Neural cell (in vitro differentiated cells): Measurements from ENCODE around the gene TK1. TPM values are rescaled to one million over a fixed set of nuclear protein-coding genes. Genes with fewer than 3 reads are reported as not detected.
"Not testable (repeated sequence)": the region's sequence is repeated elsewhere in the genome, so short reads cannot be mapped to it uniquely, and the experiment has no call there.

ENCODE experiments used
- H2AFZ ChIP-seq: fragments of 200-600, 300-800 bp; sonication (generic), shearing (Covaris generic); 2 replicates; pipeline ENCODE4 v1.6.0; 2014; ENCODE audit warnings: low read depth, mild to moderate bottlenecking, antibody characterized with exemption, low read length, moderate library complexity
- H3F3A ChIP-seq: fragments of 200-600 bp; shearing (Covaris generic); 2 replicates; pipeline ENCODE4 v1.6.1; 2016; ENCODE audit warnings: mild to moderate bottlenecking, moderate library complexity, mixed read lengths, antibody characterized with exemption, low read length; ENCODE audit not compliant: insufficient read depth, poor library complexity, severe bottlenecking
- H3K27ac ChIP-seq: fragments of 200-600, 300-800 bp; sonication (generic), shearing (Covaris generic); 2 replicates; pipeline ENCODE4 v1.5.1; 2014; ENCODE audit warnings: mild to moderate bottlenecking, low read length, moderate library complexity
- H3K27me3 ChIP-seq: fragments of 300-800, 200-600 bp; sonication (generic), shearing (Covaris generic); 2 replicates; pipeline ENCODE4 v1.6.0; 2014; ENCODE audit warnings: mild to moderate bottlenecking, low read depth, low read length, moderate library complexity; ENCODE audit not compliant: insufficient read depth
- H3K36me3 ChIP-seq: fragments of 300-800, 200-600 bp; sonication (generic), shearing (Covaris generic); 2 replicates; pipeline ENCODE4 v1.5.1; 2014; ENCODE audit warnings: mild to moderate bottlenecking, antibody characterized with exemption, low read length, moderate library complexity; ENCODE audit not compliant: insufficient read depth
- H3K4me2 ChIP-seq: fragments of 300-800, 200-600 bp; sonication (generic), shearing (Covaris generic); 2 replicates; pipeline ENCODE4 v1.6.0; 2014; ENCODE audit warnings: mild to moderate bottlenecking, low read length
- H3K4me3 ChIP-seq: fragments of 300-800, 200-600 bp; sonication (generic), shearing (Covaris generic); 2 replicates; pipeline ENCODE4 v1.5.1; 2014; ENCODE audit warnings: mild to moderate bottlenecking, low read length, moderate library complexity
- H3K79me2 ChIP-seq: fragments of 200-600 bp; shearing (Covaris generic); replicated peaks from 2 replicates; pipeline ENCODE4 v1.6.0; 2014; ENCODE audit warnings: mild to moderate bottlenecking, low read length, moderate library complexity; ENCODE audit not compliant: insufficient read depth
- H3K9ac ChIP-seq: fragments of 300-800, 200-600 bp; sonication (generic), shearing (Covaris generic); 2 replicates; pipeline ENCODE4 v1.6.1; 2016; ENCODE audit warnings: mild to moderate bottlenecking, low read length, mixed read lengths
- H3K9me2 ChIP-seq: fragments of 200-600 bp; shearing (Covaris generic); 2 replicates; pipeline ENCODE4 v1.6.1; 2016; ENCODE audit warnings: mild to moderate bottlenecking, low read length, mixed read lengths; ENCODE audit not compliant: insufficient read depth
- H3K9me3 ChIP-seq: fragments of 200-600, 300-800 bp; sonication (generic), shearing (Covaris generic); 2 replicates; pipeline ENCODE4 v1.6.1; 2016; ENCODE audit warnings: mild to moderate bottlenecking, mixed run types, low read length, moderate library complexity, mixed read lengths
- H4K20me1 ChIP-seq: fragments of 200-600 bp; shearing (Covaris generic); 2 replicates; pipeline ENCODE4 v1.6.1; 2016; ENCODE audit warnings: mild to moderate bottlenecking, mixed run types; ENCODE audit not compliant: insufficient read depth
- CTCF ChIP-seq: fragments of 450-650 bp; IDR thresholded peaks from 2 replicates; pipeline ENCODE4 v1.5.1; 2014; ENCODE audit warnings: antibody characterized with exemption, mild to moderate bottlenecking, moderate library complexity; ENCODE audit not compliant: poor library complexity, severe bottlenecking
- EP300 ChIP-seq: fragments of 450-650 bp; conservative IDR thresholded peaks from 2 replicates; pipeline ENCODE4 v1.6.1; 2014; ENCODE audit warnings: antibody characterized with exemption, mild to moderate bottlenecking, moderate library complexity; ENCODE audit not compliant: poor library complexity, severe bottlenecking
- EZH2 ChIP-seq: fragments of 200-600, 300-800 bp; shearing (Covaris generic), sonication (generic); IDR thresholded peaks from 2 replicates; pipeline ENCODE4 v1.6.1; 2014; ENCODE audit warnings: antibody characterized with exemption, low read length, borderline replicate concordance, mild to moderate bottlenecking; ENCODE audit not compliant: insufficient read depth, poor library complexity, severe bottlenecking
- MXI1 ChIP-seq: fragments of 450-650 bp; conservative IDR thresholded peaks from 2 replicates; pipeline ENCODE4 v1.6.1; 2014; ENCODE audit warnings: antibody characterized with exemption, mild to moderate bottlenecking; ENCODE audit not compliant: poor library complexity, severe bottlenecking
- POLR2AphosphoS5 ChIP-seq: IDR thresholded peaks from 2 replicates; pipeline ENCODE4 v1.6.1; 2012
- RAD21 ChIP-seq: fragments of 450-650 bp; conservative IDR thresholded peaks from 2 replicates; pipeline ENCODE4 v1.6.1; 2014; ENCODE audit warnings: antibody characterized with exemption, mild to moderate bottlenecking, moderate library complexity
- REST ChIP-seq: IDR thresholded peaks from 2 replicates; pipeline ENCODE4 v1.6.1; 2012; ENCODE audit warnings: borderline replicate concordance
- SMC3 ChIP-seq: fragments of 450-650 bp; conservative IDR thresholded peaks from 2 replicates; pipeline ENCODE4 v1.6.1; 2014; ENCODE audit warnings: antibody characterized with exemption, mild to moderate bottlenecking, moderate library complexity; ENCODE audit not compliant: poor library complexity
- TAF1 ChIP-seq: IDR thresholded peaks from 2 replicates; pipeline ENCODE4 v1.6.1; 2012; ENCODE audit warnings: low read depth
- polyA plus RNA-seq: library from polyadenylated mRNA; depleted of rRNA; stranded (reverse); fragments of >200 nt; gene quantifications from 2 replicates; pipeline ENCODE4 v1.2.3, GENCODE V29; 2014

TK1 gene
- polyA plus RNA-seq, 1 donor from 2014 or later: 1.1 TPM

GRCh38 chr17:78141437-78142118 is 45.3 kb downstream of the TK1 start:
- Histone ChIP-seq H3K36me3 (no peaks in the 10 kb centered on the region), H3K27ac (no peak overlapping the region), H3K27me3 (no peaks in the 10 kb centered on the region), H4K20me1 (no peaks in the 10 kb centered on the region), H3K4me2 (no peak overlapping the region), H3K9me2 (no peaks in the 10 kb centered on the region), H2AFZ (no peak overlapping the region), H3K79me2 (no peaks in the 10 kb centered on the region), H3K4me3 (no peak overlapping the region), H3K9ac (no peak overlapping the region), H3K9me3 (no peaks in the 10 kb centered on the region), H3F3A (no peaks in the 10 kb centered on the region)
- no peak for TF ChIP-seq CTCF
- no peak for TF ChIP-seq REST
- no peak for TF ChIP-seq MXI1
- no peak for TF ChIP-seq RAD21
- TF ChIP-seq POLR2AphosphoS5: no peak
- TF ChIP-seq SMC3: no peak
- no peak for TF ChIP-seq TAF1

- no peaks in the 10 kb centered on the region for H3K36me3 ChIP-seq
- no peak overlapping the region for H3K9ac ChIP-seq
- H3K27ac ChIP-seq: no peak overlapping the region
- no peak overlapping the region for H3K4me3 ChIP-seq
- H3K79me2 ChIP-seq: no peaks in the 10 kb centered on the region
- no peak overlapping the region for H3K4me2 ChIP-seq
- no peaks in the 10 kb centered on the region for H4K20me1 ChIP-seq
- TF ChIP-seq MXI1 (no peak), SMC3 (no peak), EP300 (no peak), EZH2 (no peak), POLR2AphosphoS5 (no peak), CTCF (no peak), REST (no peak), RAD21 (no peak), TAF1 (no peak)
- H2AFZ ChIP-seq: no peak overlapping the region
- H3F3A ChIP-seq: no peaks in the 10 kb centered on the region
- H3K9me2 ChIP-seq: no peaks in the 10 kb centered on the region
- H3K27me3 ChIP-seq: no peaks in the 10 kb centered on the region
- H3K9me3 ChIP-seq: no peaks in the 10 kb centered on the region
Measured at GRCh38 chr17:78140169-78141051, 46.4 kb downstream of the TK1 start.

GRCh38 chr17:78139861-78140168 is 47.0 kb downstream of the TK1 start:
- H3K9ac ChIP-seq, H3K79me2 ChIP-seq, H3K27ac ChIP-seq, H3K4me2 ChIP-seq, H3K36me3 ChIP-seq, H3K4me3 ChIP-seq, H3K9me3 ChIP-seq, H2AFZ ChIP-seq, H4K20me1 ChIP-seq, H3F3A ChIP-seq, H3K27me3 ChIP-seq, H3K9me2 ChIP-seq: not testable (repeated sequence)
